Head of caudate nucleus (tissue), 42 donors: Measurements from ENCODE around the gene SMAD6.

Source experiments
- DNase-seq, 42 donors: peaks; one replicate each; pipeline versions ENCODE4 v3.0.0 to v3.0.0-alpha.2; 2020 to 2021; ENCODE audit warnings: mixed read lengths in 7 of 42
- intact Hi-C: fragments of 100-400 bp; cut with DNase I; formaldehyde crosslinking; loops from one replicate; pipeline ENCODE4 v1.15.0; 2022

The SMAD6 gene

DNA sequence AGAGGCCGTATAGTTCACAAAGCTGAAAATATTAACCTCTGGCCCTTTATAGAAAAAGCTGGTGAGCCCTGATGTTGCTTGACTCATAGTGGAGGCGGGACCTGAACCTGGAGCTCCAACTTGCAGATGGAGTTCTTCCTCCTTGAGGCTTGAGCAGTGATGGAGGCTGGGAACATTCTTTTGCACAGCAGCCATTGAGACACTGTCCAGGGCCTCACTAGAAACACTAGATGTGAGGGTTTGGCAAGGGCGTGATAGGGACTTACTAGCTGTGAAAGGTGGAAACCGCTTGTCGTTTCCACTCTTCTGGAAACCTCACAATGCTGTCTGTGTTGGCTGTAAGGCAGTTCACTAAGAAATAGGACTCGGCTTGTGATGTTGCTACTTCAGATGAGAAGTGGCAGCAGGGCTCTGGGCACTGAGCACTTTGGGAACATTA lies 12.5 kb downstream of the SMAD6 start:
- intact Hi-C loops = no loop called here
- DNase-seq = no peak

DNA sequence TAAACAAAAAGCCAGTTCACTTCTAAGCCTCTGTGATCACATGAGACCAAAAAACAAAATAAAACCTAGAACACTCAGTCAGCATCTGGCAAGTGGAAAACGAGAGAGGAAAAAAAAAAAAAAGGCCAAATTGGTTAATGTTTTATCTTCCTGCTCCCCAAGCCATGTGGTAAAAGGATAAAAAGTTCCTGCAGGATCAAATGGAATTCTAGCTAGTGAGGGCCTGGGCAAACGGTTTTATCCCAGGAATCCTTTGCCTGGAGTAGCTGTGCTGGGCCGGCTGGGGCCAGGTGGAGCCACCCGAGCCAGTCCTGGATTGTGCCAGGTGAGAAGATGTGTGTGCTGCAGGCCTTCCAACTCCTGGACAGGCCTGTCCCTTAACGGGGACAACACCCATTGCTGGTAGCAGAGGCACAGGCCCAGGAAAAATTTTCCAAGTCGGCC lies 13.2 kb downstream of the SMAD6 start:
- intact Hi-C loops = no loop called here
- DNase-seq = no peak

DNA sequence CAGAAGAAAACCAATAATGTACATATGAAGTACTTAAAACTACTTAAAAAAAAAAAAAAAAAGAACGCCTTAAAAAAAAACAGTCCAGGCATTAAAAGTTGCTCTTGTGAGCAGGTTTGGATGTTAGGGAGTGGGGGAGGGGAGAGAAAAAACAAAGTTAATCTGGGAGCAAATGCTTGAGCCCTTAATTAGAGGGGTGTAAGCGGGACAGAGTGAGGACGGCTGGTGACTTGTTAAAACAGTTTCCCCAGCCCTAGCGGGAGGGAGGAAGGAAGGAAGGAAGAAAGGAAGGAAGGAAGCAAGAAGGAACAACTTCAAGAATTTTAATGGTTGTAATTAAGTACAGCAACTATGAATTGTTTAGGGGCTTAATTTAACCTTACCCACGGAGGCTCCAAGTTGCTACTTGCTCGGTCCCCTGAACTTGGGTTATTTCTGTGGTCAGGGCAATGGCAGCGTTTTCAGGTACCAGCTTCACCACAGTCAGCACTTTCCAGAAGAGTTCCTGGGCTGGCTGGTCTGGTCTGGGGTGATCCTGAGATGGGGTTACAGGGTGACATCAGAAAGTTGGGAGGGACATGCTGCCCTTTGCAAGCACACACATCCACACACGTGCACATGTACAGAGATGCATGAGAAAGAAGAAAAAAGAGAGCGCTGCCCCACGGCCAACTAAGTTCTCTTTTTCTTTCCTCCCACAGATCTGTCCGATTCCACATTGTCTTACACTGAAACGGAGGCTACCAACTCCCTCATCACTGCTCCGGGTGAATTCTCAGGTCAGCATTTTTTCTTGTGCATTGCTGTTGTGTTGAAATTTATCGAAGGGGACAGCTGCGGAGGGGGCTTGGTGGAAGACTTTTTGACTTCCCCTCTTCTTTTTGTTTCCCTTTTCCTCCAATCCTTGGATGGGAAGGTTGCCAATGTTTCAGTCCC lies 14.0 kb downstream of the SMAD6 start:
- no peak for DNase-seq
- intact Hi-C loops = no loop called here

DNA sequence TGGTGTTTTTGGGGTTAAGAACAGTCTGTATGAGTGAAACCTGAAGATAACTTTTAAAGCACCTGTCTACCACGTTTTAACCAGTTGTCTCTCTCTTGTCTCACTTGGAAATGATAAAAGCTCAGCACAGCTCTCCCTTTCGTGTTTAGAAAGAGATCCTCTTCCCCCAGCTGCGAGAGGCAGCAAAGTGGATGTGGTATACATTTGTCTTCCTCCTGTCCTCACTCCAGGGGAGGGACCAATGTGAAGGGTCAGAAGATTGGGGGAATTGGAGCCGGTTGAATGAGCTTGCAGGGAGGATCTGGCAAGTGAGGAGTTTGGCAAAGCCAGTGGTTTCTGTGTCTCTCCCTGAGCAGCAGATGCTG lies 14.6 kb downstream of the SMAD6 start:
- intact Hi-C loops = no loop called here
- DNase-seq = no peak

DNA sequence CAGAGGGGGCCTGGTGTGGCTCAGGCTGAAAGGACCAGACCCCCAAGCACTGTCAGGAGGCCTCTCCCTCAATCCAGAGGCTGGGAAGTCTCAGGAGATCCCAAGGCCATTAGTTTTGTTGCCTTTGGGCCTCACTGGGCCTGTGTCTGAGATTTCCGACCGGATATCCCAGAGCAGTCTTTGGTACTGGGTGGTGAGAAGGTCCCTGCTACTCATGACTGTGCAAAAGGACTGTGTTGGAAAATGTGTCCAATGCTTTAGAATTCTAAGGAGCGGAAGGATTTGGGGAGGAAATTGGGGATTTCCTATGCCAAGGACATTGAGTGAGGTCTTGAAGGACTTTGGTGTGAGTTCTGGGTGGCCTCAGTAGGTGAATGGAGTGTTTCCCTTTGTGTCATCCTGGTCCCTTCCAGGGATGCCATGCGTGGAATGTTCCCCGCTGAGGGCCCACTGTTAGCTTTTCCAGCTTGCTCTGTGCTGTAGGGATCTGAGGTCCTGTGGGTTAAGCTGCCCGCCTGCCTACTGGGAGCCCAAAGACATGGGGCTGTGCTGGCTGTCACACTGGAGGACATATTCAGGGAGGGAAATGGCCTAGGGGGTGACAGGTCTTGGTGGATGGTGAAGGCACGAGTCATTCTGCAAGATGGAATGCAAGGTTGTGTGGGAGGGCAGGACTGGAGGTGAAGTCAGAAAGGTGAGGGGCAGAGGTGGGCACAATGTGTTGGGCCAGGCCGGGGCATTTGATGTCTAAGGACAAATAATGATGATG lies 16.4 kb downstream of the SMAD6 start:
- intact Hi-C loops = no loop called here

DNA sequence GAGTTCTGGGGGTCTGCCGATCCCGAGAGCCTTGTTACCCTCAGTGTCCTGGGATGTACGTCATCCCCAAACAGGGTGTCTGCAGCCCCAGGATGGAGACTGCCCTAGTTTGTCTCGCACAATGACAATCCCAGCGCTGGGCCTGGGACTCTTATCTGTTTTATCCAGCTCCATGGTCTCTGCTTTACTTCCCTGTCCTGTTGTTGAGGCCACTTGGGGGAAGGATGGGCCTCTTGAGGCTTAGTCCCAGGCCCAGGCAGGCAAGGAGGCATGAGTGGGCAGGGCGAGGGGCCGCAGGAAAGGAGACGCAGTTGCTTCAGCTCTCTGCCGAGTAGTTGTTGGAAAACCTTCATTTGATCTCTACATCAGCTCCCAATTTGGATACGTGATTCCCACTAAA lies 17.4 kb downstream of the SMAD6 start:
- DNase-seq = no peak
- intact Hi-C loops = no loop called here

More for the DNA sequence above, 16.4 kb downstream of the SMAD6 start:
- DNase-seq = no peak

DNA sequence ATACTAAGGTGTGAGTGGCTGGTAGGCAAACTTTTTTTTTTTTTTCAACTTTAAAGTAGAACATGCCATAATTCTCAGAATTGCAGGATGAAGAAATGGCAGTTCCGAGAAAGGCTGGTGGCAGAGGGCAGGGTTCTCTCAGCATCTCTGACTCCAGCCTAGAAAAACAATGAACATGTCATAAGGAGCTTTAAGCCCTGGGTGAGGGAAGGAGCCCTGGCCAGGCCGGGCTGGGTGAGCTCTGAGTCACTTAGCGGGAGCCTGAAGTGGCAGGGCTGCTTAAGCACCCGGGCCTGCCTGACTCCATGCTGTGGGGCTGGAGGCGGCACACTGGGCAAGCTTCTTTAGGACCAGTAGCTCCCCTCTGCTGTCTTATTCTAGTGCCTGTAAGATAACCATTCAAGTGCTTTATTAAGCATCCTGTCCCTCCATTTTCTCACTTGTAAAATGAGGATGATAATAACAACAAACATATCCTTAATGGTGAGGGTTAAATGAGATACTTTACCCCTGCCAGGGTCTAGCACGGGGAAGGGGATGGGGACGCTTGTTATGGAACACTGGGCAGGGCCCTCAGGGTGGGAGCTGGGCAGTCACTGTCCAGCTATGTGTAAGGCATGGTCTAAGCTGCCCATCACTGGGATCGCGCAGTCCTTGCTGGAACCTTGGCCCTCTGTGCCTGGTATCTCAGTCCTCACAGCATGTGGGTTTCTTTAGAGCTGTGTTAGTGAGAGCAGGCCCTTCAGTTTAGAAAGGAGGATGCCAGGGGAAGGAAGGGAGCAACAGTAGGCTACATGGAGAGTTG lies 18.4 kb downstream of the SMAD6 start:
- DNase-seq = no peak
- intact Hi-C loops = no loop called here

DNA sequence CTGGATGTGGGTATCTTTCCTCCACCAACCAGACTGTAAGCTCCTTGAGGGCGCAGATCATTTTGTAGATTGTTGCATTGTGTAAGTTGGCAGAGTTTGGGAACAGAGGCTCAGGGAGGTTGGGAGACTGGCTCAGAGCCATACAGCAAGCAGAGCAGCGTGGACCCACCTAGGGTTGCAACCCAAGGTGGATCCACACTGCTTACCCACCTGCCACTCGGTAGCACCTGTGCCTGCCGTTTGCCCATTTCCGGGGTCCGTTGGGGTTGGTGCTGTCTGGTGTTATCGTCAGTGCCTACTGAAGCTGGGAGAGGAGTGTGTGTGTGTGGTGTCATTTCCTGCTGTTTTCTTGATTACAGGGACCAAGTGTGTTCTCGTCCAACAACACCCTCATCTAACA lies 19.0 kb downstream of the SMAD6 start:
- DNase-seq = no peak
- intact Hi-C loops = no loop called here

DNA sequence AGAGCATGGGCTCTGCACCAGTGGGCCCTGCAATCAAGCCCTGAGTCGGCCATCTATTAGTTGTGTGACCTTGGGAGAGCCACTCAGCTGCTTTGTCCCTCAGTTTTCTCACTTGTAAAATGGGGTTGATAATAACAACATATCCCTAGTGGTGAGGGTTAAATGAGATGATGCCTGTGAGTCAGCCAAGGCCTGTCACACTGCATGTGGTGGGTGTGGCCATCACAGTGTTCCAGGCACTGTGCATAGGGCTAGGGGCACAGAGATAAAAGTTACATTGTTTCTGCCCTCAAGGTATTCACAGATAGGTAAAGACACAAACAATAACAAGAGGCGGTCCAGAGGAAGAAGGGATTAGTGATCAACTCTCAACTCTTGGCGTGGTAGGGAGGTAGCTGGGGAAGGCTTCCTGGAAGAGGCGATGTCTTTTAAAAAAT lies 19.5 kb downstream of the SMAD6 start:
- intact Hi-C loops = no loop called here
- DNase-seq = no peak

DNA sequence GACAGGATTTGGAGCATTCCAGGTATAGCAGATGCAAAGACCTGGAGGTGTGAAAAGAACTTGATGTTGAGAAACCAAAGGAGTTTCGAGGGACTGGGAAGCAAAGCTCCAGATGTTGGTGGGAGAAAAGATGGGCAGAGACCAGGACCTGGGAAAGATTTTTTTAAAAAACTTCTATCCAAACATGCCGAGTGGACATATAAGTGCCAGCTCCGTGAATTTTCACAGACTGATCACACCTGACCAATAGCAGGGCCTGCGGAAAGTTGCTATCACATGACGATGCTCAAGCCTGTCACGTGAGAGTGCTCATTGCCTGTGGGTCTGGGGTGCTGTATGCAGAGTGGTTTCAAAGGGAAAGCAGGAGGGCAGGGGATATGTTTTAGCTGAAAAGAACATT lies 19.9 kb downstream of the SMAD6 start:
- intact Hi-C loops = no loop called here
- no peak for DNase-seq

DNA sequence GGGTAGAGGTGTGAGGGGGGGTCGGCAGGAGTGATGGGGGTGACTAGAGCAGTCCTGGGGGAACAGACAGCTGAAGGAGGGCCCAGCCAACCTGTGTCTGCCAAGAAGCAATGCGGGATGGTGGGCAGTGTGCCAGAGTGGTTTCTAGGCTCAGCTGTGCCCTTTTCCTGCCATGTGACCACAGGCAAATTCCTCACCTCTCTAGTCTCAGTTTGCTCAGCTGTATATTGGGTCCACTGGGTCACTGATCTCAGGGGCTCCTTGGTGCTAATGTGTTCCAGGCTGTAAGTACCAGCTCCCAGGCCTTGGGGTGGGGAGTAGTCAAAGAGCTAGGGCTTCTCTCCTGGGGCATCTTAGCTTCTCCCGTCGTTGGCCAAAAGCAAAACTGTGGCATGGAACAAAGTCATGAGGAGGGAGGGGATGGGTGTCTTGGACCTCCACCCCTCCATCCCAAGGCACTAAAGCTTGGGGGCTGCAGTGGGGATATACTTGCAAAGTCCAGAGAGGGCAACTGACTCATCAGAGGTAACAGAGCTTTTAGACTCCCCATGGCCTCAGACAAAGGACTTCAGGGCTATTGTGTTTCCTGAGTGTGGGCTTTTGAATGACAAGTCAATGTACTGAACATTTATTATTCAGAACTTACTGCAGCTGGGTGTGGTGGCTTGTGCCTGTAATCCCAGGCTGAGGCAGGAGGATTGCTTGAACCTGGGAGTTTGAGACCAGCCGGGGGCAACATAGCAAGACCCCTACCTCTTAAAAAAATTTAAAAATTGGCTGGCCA lies 20.9 kb downstream of the SMAD6 start:
- intact Hi-C loops = no loop called here
- no peak for DNase-seq

DNA sequence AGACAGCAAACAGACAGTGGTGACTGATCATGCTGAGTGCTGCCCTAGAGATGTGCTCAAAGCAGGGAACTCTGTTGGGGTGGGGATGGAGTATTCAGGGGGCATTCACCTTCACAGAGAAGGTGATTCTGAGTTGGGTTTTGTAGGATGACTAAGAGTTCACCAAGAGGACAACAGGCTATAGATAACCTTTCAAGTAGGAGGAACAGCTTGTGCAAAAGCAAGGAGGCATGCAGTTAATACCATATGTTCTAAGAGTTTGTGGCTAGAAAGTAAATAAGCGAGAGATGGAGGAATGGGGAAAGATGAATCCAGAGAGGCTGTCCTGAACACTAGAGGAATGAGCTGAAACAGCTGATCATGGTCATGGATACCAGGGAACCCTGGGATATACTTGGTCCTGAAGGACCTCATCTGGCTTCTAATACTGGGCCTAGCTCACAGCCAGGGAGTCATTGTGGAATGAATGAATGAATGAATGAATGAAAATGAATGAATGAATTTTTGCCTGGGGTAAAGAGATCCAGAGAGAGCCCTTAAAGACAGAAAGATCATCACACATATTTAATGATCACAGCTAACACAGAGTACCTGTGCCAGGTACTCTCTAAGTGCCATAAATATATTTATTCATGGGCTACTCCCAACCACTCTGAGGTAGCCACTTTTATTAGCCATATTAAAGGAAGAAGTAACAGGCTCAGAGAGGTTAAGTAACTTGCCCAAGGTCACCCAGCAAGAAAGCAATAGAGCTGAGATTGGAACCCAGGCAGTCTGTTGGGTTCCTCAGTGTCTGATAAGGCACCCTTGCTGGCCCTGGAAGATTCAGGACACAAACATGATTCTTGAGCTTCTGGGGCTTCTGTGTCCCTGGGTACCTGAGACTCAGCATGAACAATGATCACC lies 22.0 kb downstream of the SMAD6 start:
- no peak for DNase-seq

DNA sequence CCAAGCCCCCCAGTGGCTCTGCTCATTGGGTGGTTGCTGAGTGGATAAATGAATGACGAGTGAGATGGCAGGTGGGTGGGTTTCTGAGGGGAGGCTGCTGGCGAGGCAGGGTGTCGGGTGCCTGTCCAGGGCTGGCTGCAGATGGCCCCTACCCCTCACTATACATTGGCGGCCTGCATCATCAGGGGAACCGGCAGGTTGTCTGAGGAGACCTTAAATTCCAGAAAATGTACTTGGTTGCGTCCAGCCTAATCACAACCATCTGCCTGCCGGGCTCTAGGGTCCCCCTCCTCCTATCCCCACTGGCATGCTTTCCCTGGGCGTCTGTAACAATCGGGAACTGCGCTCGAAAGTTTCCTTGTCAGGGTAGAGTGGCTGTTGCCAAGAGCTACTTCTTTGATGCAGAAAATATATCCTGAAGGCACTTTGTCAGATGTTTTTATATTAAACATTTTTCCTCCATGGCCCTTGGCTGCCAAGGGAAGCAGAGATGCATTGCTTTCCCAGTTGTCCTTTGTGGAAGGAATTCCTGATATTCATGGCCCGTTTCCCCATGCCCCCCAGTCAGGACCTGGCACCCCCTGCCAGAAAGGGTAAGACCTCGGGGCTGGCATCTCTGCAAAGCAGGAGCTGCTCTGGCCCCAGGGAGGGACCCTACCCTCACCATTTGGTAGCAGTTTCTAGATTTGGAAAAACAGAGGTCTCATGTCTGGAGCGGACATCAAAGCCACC lies 22.9 kb downstream of the SMAD6 start:
- DNase-seq = no peak
- intact Hi-C loops = no loop called here

More for the DNA sequence above, 22.0 kb downstream of the SMAD6 start:
- intact Hi-C loops = no loop called here

DNA sequence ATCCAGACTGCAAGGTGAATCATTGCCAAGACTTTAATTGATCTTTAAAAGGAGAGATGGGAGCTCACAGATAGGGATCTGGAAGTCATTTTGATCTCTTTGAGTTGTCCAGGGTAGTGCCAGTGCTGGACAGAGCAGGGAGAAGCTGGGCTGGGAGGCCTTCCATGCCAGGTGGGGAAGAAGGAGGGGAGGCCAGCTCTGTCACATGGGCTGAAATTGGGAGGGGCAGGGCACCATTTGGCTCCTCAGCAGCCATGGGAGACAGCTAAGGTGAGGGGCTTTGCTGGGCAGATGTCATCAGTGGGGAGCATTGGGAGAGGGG lies 23.4 kb downstream of the SMAD6 start:
- intact Hi-C loops = no loop called here
- no peak for DNase-seq

DNA sequence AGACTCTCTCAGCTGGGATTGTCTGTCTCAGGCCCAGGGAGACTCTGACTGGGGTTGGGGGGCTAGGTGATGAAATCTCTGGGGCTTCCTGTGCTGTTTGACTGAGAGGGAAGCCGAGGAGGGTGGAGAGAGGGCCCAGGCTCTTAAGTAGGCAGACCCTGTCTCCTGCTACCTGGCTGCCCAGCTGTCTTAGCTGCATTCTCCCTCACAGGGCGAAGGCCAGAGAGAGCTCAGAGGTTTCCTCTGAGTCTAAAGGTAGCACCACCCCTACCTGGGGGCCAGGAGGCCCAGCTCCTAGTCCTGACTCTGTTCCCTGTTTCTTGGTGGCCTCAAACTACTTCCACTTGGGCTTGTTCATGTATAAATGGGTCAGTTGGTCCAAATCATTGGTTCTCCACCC lies 24.4 kb downstream of the SMAD6 start:
- intact Hi-C loops = no loop called here
- no peak for DNase-seq

DNA sequence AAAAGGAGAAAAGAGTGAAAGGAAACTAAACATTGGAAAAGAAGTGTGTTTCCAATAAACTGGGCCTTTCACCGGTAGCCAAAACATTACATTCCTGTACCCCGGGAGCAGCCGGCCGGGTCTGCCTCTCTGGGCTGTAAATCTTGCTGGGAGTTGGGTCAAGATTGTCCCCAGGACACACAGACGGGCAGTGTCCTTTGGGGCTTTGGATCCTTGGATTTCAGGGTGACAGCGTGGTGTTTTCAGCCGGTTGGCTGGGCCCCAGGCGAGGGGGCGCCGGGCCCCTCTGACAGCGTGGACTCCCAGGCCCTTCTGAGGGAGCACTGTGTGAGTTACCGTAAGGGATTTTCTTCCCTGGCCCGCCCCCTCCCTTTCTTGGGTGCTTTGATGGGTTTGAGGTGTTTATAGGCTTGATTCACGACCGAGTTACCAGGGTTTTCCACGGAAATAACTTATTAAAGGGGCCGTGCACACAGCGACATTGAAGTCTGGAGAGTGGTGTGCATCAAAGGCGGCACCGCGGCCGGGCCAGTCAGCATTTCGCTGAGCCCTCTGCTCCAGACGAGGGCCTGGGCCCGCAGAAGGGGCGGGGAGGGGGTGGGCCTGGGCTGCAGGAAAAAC lies 27.4 kb downstream of the SMAD6 start:
- intact Hi-C loops = no loop called here

More for the DNA sequence above, 27.4 kb downstream of the SMAD6 start:
- peak in 5 of 42 donors; percentile 16 to 48 (median 23) for DNase-seq
